ENCODE results near the gene PYHIN1. TPM values are rescaled to one million over a fixed set of nuclear protein-coding genes. Genes with fewer than 3 reads are reported as not detected.

Gene PYHIN1
- total and polyA plus RNA-seq, 12 donors = 0.07 to 3.1 (median 0.33) TPM; not detected in 7

- Histone ChIP-seq H3K27me3 (peaks cover 0 to 5% (median 0%) of the 10 kb centered on the region in 7 donors), H3K4me3 (no peak overlapping the region), H3K4me1 (no peaks in the 10 kb centered on the region), H3K36me3 (peaks cover 0 to 8% (median 0%) of the 10 kb centered on the region in 9 donors), H3K9me3 (peaks cover 0 to 2% (median 0%) of the 10 kb centered on the region in 11 donors), H3K27ac (no peak overlapping the region)
- intact Hi-C loops (cut with DNase I) = no loop called here
- DNase-seq (no peak), ATAC-seq (no peak)
- no peak for TF ChIP-seq CTCF (IDR thresholded peaks at IDR 0.05)
- WGBS, 2 donors = 56 to 63% methylated on average over 1 of the region's 1 CpG
Measured at GRCh38 chr1:158943059-158943458, 11.7 kb downstream of the PYHIN1 start.

GRCh38 chr1:158945061-158945460 is 13.7 kb downstream of the PYHIN1 start:
- no peak overlapping the region for H3K27ac ChIP-seq
- intact Hi-C loops (cut with DNase I) = no loop called here
- peaks cover 0 to 6% (median 0%) of the 10 kb centered on the region in 11 donors for H3K9me3 ChIP-seq
- no peak for DNase-seq
- H3K27me3 ChIP-seq = peaks cover 0 to 5% (median 0%) of the 10 kb centered on the region in 7 donors
- H3K4me3 ChIP-seq = no peak overlapping the region
- H3K36me3 ChIP-seq = peaks cover 0 to 8% (median 0%) of the 10 kb centered on the region in 9 donors
- no peaks in the 10 kb centered on the region for H3K4me1 ChIP-seq
- TF ChIP-seq CTCF (IDR thresholded peaks at IDR 0.05) = no peak
- ATAC-seq = no peak
- WGBS, 2 donors = 66 to 69% methylated on average over 2 of the region's 2 CpGs

- Histone ChIP-seq H3K27ac (no peak overlapping the region), H3K36me3 (peaks cover 0 to 8% (median 0%) of the 10 kb centered on the region in 9 donors), H3K9me3 (peaks cover 0 to 6% (median 0%) of the 10 kb centered on the region in 11 donors), H3K4me1 (no peaks in the 10 kb centered on the region), H3K4me3 (no peak overlapping the region), H3K27me3 (no peaks in the 10 kb centered on the region)
- no peak for TF ChIP-seq CTCF (IDR thresholded peaks at IDR 0.05)
- DNase-seq (no peak), ATAC-seq (no peak)
- intact Hi-C loops (cut with DNase I) = no loop called here
Measured at GRCh38 chr1:158946785-158947184, 15.4 kb downstream of the PYHIN1 start.

GRCh38 chr1:158951956-158952355 is 20.6 kb downstream of the PYHIN1 start:
- H3K27me3 ChIP-seq = no peaks in the 10 kb centered on the region
- WGBS, 2 donors = 77 to 80% methylated on average over 15 of the region's 15 CpGs
- H3K36me3 ChIP-seq = peaks cover 0 to 4% (median 0%) of the 10 kb centered on the region in 9 donors
- peaks cover 0 to 6% (median 0%) of the 10 kb centered on the region in 11 donors for H3K9me3 ChIP-seq
- no peak overlapping the region for H3K4me3 ChIP-seq
- no peak for ATAC-seq
- intact Hi-C loops (cut with DNase I) = no loop called here
- no peak for TF ChIP-seq CTCF (IDR thresholded peaks at IDR 0.05)
- H3K4me1 ChIP-seq = no peaks in the 10 kb centered on the region
- no peak overlapping the region for H3K27ac ChIP-seq
- no peak for DNase-seq

Data from heart right ventricle (tissue), 16 donors.